HG03354 (cell line): ENCODE data around the gene RALB.
A peak's percentile ranks its signal among the peaks of the same experiment; 100 is the strongest.
"Not testable (repeated sequence)": the region's sequence is repeated elsewhere in the genome, so short reads cannot be mapped to it uniquely, and the experiment has no call there.

ENCODE experiments used
- ATAC-seq: cut with Tn5 transposase; IDR thresholded peaks from one replicate; pipeline ENCODE4 v1.9.1; 2021; ENCODE audit warnings: mild to moderate bottlenecking; ENCODE audit not compliant: unreplicated experiment, poor library complexity, severe bottlenecking

RALB gene

GRCh38 chr2:120259939-120260338, 7.3 kb downstream of the RALB start:
- not testable (repeated sequence) for ATAC-seq

- ATAC-seq: no peak
Measured at GRCh38 chr2:120260736-120261135, 8.1 kb downstream of the RALB start.

- peak; percentile 66 for ATAC-seq
Measured at GRCh38 chr2:120261387-120262006, 8.8 kb downstream of the RALB start.

- no peak for ATAC-seq
Measured at GRCh38 chr2:120262150-120262549, 9.5 kb downstream of the RALB start.

GRCh38 chr2:120262761-120263428, 10.2 kb downstream of the RALB start:
- no peak for ATAC-seq

- ATAC-seq: peak; percentile 43
Measured at GRCh38 chr2:120265006-120265405, 12.4 kb downstream of the RALB start.

GRCh38 chr2:120267348-120267747, 14.7 kb downstream of the RALB start:
- ATAC-seq: peak; percentile 41

- ATAC-seq: no peak
Measured at GRCh38 chr2:120269076-120269744, 16.6 kb downstream of the RALB start.

GRCh38 chr2:120269816-120270215, 17.2 kb downstream of the RALB start:
- no peak for ATAC-seq

- ATAC-seq: no peak
Measured at GRCh38 chr2:120271711-120272379, 19.2 kb downstream of the RALB start.

GRCh38 chr2:120272763-120273481, 20.3 kb downstream of the RALB start:
- ATAC-seq: no peak

GRCh38 chr2:120275617-120276400, 23.2 kb downstream of the RALB start:
- ATAC-seq: no peak

- no peak for ATAC-seq
Measured at GRCh38 chr2:120277505-120278205, 25.0 kb downstream of the RALB start.

- no peak for ATAC-seq
Measured at GRCh38 chr2:120278901-120279300, 26.2 kb downstream of the RALB start.

- ATAC-seq: no peak
Measured at GRCh38 chr2:120279708-120280107, 27.1 kb downstream of the RALB start.

- no peak for ATAC-seq
Measured at GRCh38 chr2:120283649-120284048, 31.0 kb downstream of the RALB start.

- ATAC-seq: no peak
Measured at GRCh38 chr2:120285056-120285455, 32.4 kb downstream of the RALB start.

- peak; percentile 99 for ATAC-seq
Measured at GRCh38 chr2:120287183-120288015, 34.7 kb downstream of the RALB start.
